Karpas-422 (cell line): ENCODE results near the gene YOD1. TPM values are rescaled to one million over a fixed set of nuclear protein-coding genes. Genes with fewer than 3 reads are reported as not detected.

ENCODE experiments used
- DNase-seq: peaks from one replicate; pipeline ENCODE4 v3.0.0-alpha.2; 2015
- H2AFZ ChIP-seq: fragments of 200-600 bp; sonication (generic); 2 replicates; pipeline ENCODE4 v1.6.1; 2014; ENCODE audit warnings: antibody characterized with exemption, low read length, mixed read lengths
- H3K27ac ChIP-seq: fragments of 200-600 bp; sonication (generic); 2 replicates; pipeline ENCODE4 v1.5.1; 2014; ENCODE audit warnings: mild to moderate bottlenecking, low read length, moderate library complexity
- H3K27me3 ChIP-seq: fragments of 200-600 bp; sonication (generic); 2 replicates; pipeline ENCODE4 v1.6.1; 2014; ENCODE audit warnings: low read length, mixed read lengths
- H3K36me3 ChIP-seq: fragments of 200-600 bp; sonication (generic); 2 replicates; pipeline ENCODE4 v1.6.1; 2014; ENCODE audit warnings: low read length, mixed read lengths; ENCODE audit not compliant: insufficient read depth
- H3K4me1 ChIP-seq: fragments of 200-600 bp; sonication (generic); 2 replicates; pipeline ENCODE4 v1.6.1; 2014; ENCODE audit warnings: mild to moderate bottlenecking, low read length, mixed read lengths
- H3K4me2 ChIP-seq: fragments of 200-600 bp; sonication (generic); 2 replicates; pipeline ENCODE4 v1.6.1; 2014; ENCODE audit warnings: low read length, low read depth, mild to moderate bottlenecking; ENCODE audit not compliant: poor library complexity, severe bottlenecking
- H3K4me3 ChIP-seq: fragments of 200-600 bp; sonication (generic); 2 replicates; pipeline ENCODE4 v1.5.1; 2014; ENCODE audit warnings: mild to moderate bottlenecking, antibody characterized with exemption, low read length, mixed read lengths
- H3K79me2 ChIP-seq: fragments of 200-600 bp; sonication (generic); 2 replicates; pipeline ENCODE4 v1.6.1; 2014; ENCODE audit warnings: mild to moderate bottlenecking, low read length, mixed read lengths
- H3K9ac ChIP-seq: fragments of 200-600 bp; sonication (generic); 2 replicates; pipeline ENCODE4 v1.6.0; 2014; ENCODE audit warnings: low read length
- H3K9me2 ChIP-seq: fragments of 200-600 bp; sonication (generic), shearing (Covaris generic); replicated peaks from 2 replicates; pipeline ENCODE4 v1.6.0; 2014; ENCODE audit warnings: mild to moderate bottlenecking, low read length, moderate library complexity; ENCODE audit not compliant: insufficient read depth
- H3K9me3 ChIP-seq: fragments of 300-700, 200-600 bp; sonication (generic); 2 replicates; pipeline ENCODE4 v1.6.1; 2014; ENCODE audit warnings: low read length, mixed read lengths
- H4K20me1 ChIP-seq: fragments of 200-600 bp; sonication (generic); 2 replicates; pipeline ENCODE4 v1.6.1; 2014; ENCODE audit warnings: mild to moderate bottlenecking, antibody characterized with exemption, low read length, low read depth; ENCODE audit not compliant: insufficient read depth
- total RNA-seq: library from RNA; depleted of rRNA; stranded (reverse); fragments of >200 nt; shearing (Covaris generic); gene quantifications from 2 replicates; pipeline ENCODE4 v1.2.3, GENCODE V29; 2014; ENCODE audit warnings: low replicate concordance

Gene YOD1
- total RNA-seq, 1 experiment from 2014 or later, result not detected

GRCh38 chr1:207035877-207036551, 15.0 kb downstream of the YOD1 start:
- no peak overlapping the region for H3K4me2 ChIP-seq
- no peak overlapping the region for H2AFZ ChIP-seq
- no peaks in the 10 kb centered on the region for H3K79me2 ChIP-seq

GRCh38 chr1:207034998-207035397, 16.0 kb downstream of the YOD1 start:
- Histone ChIP-seq H3K9ac (no peak overlapping the region), H3K4me3 (no peak overlapping the region), H3K27ac (no peak overlapping the region), H3K9me3 (no peaks in the 10 kb centered on the region), H3K36me3 (no peaks in the 10 kb centered on the region), H3K9me2 (no peaks in the 10 kb centered on the region), H3K27me3 (no peaks in the 10 kb centered on the region), H4K20me1 (no peaks in the 10 kb centered on the region), H3K4me1 (no peaks in the 10 kb centered on the region), H3K4me2 (no peak overlapping the region), H2AFZ (no peak overlapping the region), H3K79me2 (no peaks in the 10 kb centered on the region)
- no peak for DNase-seq

More at GRCh38 chr1:207035877-207036551, 15.0 kb downstream of the YOD1 start:
- no peaks in the 10 kb centered on the region for H3K27me3 ChIP-seq
- H4K20me1 ChIP-seq, result no peaks in the 10 kb centered on the region
- no peaks in the 10 kb centered on the region for H3K4me1 ChIP-seq
- H3K9me3 ChIP-seq, result no peaks in the 10 kb centered on the region
- no peak overlapping the region for H3K27ac ChIP-seq
- no peak overlapping the region for H3K4me3 ChIP-seq
- H3K9me2 ChIP-seq, result no peaks in the 10 kb centered on the region
- H3K36me3 ChIP-seq, result no peaks in the 10 kb centered on the region
- DNase-seq, result no peak
- no peak overlapping the region for H3K9ac ChIP-seq

- DNase-seq, result no peak
- Histone ChIP-seq H3K4me2 (no peak overlapping the region), H3K27me3 (no peaks in the 10 kb centered on the region), H3K4me1 (no peaks in the 10 kb centered on the region), H4K20me1 (no peaks in the 10 kb centered on the region), H3K9ac (no peak overlapping the region), H3K9me3 (no peaks in the 10 kb centered on the region), H3K4me3 (no peak overlapping the region), H2AFZ (no peak overlapping the region), H3K9me2 (no peaks in the 10 kb centered on the region), H3K27ac (no peak overlapping the region), H3K36me3 (no peaks in the 10 kb centered on the region), H3K79me2 (no peaks in the 10 kb centered on the region)
Measured at GRCh38 chr1:207034208-207034607, 16.8 kb downstream of the YOD1 start.

DNA sequence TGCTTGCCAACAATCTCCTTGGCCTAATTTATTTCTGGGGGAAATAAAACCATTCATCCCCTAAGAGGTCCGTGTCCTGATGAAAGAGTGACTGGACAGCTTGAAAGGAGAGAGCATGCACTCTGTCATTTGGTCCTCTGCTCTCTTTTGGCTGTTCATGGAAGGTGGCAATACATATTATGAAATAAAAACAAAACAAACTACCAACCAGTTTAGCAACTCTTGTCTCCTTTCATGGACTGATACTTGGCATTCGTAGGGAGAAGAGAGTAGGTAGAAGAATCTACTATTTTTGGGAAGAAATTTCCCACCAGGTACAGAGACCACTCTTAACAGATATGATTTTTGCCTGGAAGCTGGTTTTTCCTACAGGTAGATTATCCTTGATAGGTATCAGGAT, 17.7 kb downstream of the YOD1 start:
- Histone ChIP-seq H3K36me3 (no peaks in the 10 kb centered on the region), H3K9ac (no peak overlapping the region), H3K4me2 (no peak overlapping the region), H3K9me3 (no peaks in the 10 kb centered on the region), H2AFZ (no peak overlapping the region), H3K27ac (no peak overlapping the region), H3K9me2 (no peaks in the 10 kb centered on the region), H3K4me3 (no peak overlapping the region), H3K4me1 (no peaks in the 10 kb centered on the region), H3K27me3 (no peaks in the 10 kb centered on the region), H3K79me2 (no peaks in the 10 kb centered on the region), H4K20me1 (no peaks in the 10 kb centered on the region)
- DNase-seq, result no peak

DNA sequence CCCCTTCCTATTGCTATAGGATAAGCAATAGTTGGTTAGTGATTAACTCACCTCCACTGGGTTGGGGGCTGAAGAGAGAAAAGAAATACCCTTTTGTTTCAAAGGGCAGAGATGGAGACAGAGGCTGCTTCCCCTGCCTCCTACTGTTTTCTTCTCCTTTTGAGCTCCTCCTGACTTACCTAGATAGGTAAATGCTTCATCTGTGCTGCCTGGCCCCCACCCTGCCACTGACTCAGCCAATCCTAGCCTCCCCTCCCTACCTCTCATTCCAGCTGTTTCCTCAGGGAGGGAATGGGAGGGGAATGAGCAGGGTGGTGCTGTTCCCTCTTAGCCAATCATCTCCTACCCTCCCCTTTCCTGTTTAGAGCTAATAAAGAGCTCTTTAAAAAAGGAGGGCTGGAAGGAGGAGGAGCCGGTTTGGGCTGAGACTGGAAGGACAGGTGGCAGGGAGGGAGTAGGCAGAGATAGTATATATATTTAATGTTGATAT, 18.4 kb downstream of the YOD1 start, which contains the start of gene C1orf116:
Gene C1orf116, minus strand, starts transcription at position 229 of the 490 bp plus-strand sequence. CDS start 5,158 bp downstream, outside the sequence.
- Histone ChIP-seq H3K4me2 (no peak within 1 kb of the TSS), H3K4me3 (no peak within 1 kb of the TSS), H3K4me1 (no peaks in the 10 kb centered on the region), H3K9me2 (no peaks in the 10 kb centered on the region), H3K36me3 (no peaks in the 10 kb centered on the region), H3K27me3 (no peaks in the 10 kb centered on the region), H2AFZ (no peak within 1 kb of the TSS), H3K27ac (no peak within 1 kb of the TSS), H3K9me3 (no peaks in the 10 kb centered on the region), H3K79me2 (no peaks in the 10 kb centered on the region), H3K9ac (no peak within 1 kb of the TSS), H4K20me1 (no peaks in the 10 kb centered on the region)
- no peak for DNase-seq

- Histone ChIP-seq H3K9me3 (no peaks in the 10 kb centered on the region), H3K4me2 (no peak overlapping the region), H4K20me1 (no peaks in the 10 kb centered on the region), H3K27me3 (no peaks in the 10 kb centered on the region), H3K4me1 (no peaks in the 10 kb centered on the region), H3K79me2 (no peaks in the 10 kb centered on the region), H3K9ac (no peak overlapping the region), H3K4me3 (no peak overlapping the region), H3K27ac (no peak overlapping the region), H3K9me2 (no peaks in the 10 kb centered on the region), H3K36me3 (no peaks in the 10 kb centered on the region), H2AFZ (no peak overlapping the region)
- no peak for DNase-seq
Measured at GRCh38 chr1:207031632-207032264, 19.3 kb downstream of the YOD1 start.

DNA sequence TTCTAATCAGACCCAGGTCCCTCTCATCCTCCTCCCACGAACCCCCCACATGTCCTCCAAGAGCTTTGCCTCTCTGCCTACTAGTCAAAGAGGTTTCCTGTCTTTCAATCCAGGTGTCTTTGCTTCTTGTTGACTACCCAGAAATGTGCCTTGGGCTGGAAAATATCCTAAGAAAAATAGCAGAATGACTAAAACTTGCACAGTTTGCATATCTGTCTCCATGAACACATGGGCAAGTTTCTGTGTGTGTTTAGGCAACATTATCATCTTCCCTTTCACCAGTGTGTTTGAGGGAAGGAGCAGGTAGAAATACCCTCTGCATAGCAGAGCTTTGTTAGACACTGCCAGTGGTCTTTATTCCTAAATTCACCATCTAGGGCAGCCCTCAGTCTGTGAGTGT, 20.0 kb downstream of the YOD1 start:
- Histone ChIP-seq H2AFZ (no peak overlapping the region), H3K79me2 (no peaks in the 10 kb centered on the region), H3K9ac (no peak overlapping the region), H4K20me1 (no peaks in the 10 kb centered on the region), H3K4me2 (no peak overlapping the region), H3K4me3 (no peak overlapping the region), H3K36me3 (no peaks in the 10 kb centered on the region), H3K9me2 (no peaks in the 10 kb centered on the region), H3K9me3 (no peaks in the 10 kb centered on the region), H3K4me1 (no peaks in the 10 kb centered on the region), H3K27me3 (no peaks in the 10 kb centered on the region), H3K27ac (no peak overlapping the region)
- DNase-seq, result no peak

GRCh38 chr1:207030522-207031009, 20.4 kb downstream of the YOD1 start:
- Histone ChIP-seq H3K9me3 (no peaks in the 10 kb centered on the region), H3K27me3 (no peaks in the 10 kb centered on the region), H3K79me2 (no peaks in the 10 kb centered on the region), H3K4me2 (no peak overlapping the region), H3K9me2 (no peaks in the 10 kb centered on the region), H3K4me1 (no peaks in the 10 kb centered on the region), H3K36me3 (no peaks in the 10 kb centered on the region), H4K20me1 (no peaks in the 10 kb centered on the region), H3K27ac (no peak overlapping the region), H3K4me3 (no peak overlapping the region), H2AFZ (no peak overlapping the region), H3K9ac (no peak overlapping the region)
- DNase-seq, result no peak
